GM18526 (cell line): ENCODE data around the gene EDDM3A.

Experiments used
- POLR2A ChIP-seq: IDR thresholded peaks from 3 replicates; pipeline ENCODE4 v1.6.1; 2011; ENCODE audit not compliant: insufficient read length; ENCODE audit errors: extremely low read depth

EDDM3A gene, protein sequence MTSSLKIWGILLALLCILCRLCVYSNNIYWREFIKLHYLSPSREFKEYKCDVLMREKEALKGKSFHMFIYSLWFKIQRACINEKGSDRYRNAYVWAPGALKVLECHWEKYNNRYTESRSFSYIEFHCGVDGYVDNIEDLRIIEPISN

GRCh38 chr14:20745571-20746358, at the start of gene EDDM3A:
Gene EDDM3A (plus strand): TSS chr14:20745887. CDS start chr14:20747581, 1,694 bp downstream.
- no peak for TF ChIP-seq POLR2A

GRCh38 chr14:20696764-20697163, 48.9 kb upstream of the EDDM3A start:
- no peak for TF ChIP-seq POLR2A

DNA sequence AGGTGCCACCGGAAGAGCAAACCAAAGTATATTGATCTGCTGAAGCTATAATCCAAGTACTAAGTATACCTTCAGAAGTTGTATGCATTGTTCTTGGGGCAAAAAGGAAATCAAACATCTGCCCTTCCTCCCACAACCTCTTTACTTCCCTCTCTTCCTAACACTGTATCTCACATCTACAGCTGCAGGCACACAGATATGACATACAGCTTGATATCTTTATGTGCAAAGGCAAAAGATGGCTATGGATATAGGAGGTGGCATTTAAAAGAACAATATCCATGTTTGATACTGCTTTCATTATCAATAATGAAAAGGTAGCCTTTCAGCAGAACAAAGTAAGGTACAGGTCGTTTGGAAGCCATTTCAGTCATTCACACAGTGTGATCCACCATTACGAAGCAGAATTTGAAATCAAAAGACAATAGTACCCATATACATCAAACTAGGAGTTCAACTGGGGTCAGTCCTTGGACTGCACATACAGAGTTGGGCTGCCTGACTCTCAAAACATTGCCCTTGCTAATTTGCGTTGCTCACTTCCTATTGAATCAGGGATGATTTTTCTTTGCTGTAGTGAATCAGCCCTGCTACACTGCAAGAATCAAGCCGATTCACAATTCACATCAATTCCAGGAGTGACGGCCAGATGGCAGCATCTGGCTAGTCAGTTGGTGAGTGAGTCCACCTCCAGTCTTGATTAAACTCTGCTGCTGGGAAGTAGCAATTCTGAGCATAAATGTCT, 48.2 kb upstream of the EDDM3A start:
- no peak for TF ChIP-seq POLR2A

- no peak for TF ChIP-seq POLR2A
Observed at GRCh38 chr14:20698018-20698329, 47.7 kb upstream of the EDDM3A start.

GRCh38 chr14:20698934-20699333, 46.8 kb upstream of the EDDM3A start:
- TF ChIP-seq POLR2A = no peak

- TF ChIP-seq POLR2A = no peak
Observed at GRCh38 chr14:20699931-20700330, 45.8 kb upstream of the EDDM3A start.

- TF ChIP-seq POLR2A = no peak
Observed at GRCh38 chr14:20706657-20707355, 38.9 kb upstream of the EDDM3A start.

DNA sequence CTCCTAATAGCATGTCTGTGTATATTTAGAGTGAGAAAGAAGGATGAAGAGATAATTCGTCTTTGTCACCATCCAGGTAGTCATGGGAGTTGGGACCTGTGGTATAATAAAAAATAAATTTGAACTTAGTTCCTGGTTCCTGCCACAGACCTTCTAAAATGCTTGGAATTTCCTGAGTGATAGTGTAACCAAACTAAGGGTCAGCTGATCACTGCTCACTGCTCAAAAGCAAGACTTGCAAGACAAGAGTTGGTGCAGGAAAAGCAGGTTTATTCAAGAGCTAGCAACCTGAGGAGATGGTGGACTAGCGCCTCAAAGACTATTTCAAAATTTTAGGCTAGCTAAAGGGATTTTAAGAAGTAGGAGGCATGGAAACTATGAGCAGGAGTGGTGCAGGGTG, 38.1 kb upstream of the EDDM3A start:
- no peak for TF ChIP-seq POLR2A

DNA sequence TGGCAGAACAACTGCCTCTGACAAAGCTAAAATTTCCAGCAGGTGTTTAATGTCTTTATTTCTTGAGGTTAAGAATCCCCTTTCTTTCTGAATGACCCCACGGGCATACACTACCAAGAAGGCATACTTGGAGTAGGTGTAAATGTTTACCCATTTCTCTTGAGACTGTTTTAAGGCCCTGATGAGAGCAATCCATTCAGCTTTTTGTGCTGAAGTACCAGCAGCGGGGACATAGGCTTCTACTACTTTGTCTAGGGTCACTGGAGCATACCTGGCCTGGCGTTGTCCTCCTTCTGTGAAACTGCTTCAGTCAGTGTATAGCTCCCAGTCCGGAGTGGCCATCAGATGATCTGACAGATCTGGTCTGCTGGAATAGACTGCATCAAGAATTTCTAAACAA, 34.4 kb upstream of the EDDM3A start:
- TF ChIP-seq POLR2A = no peak

- TF ChIP-seq POLR2A = no peak
Observed at GRCh38 chr14:20711685-20712084, 34.0 kb upstream of the EDDM3A start.

- TF ChIP-seq POLR2A = no peak
Observed at GRCh38 chr14:20712904-20713303, 32.8 kb upstream of the EDDM3A start.

DNA sequence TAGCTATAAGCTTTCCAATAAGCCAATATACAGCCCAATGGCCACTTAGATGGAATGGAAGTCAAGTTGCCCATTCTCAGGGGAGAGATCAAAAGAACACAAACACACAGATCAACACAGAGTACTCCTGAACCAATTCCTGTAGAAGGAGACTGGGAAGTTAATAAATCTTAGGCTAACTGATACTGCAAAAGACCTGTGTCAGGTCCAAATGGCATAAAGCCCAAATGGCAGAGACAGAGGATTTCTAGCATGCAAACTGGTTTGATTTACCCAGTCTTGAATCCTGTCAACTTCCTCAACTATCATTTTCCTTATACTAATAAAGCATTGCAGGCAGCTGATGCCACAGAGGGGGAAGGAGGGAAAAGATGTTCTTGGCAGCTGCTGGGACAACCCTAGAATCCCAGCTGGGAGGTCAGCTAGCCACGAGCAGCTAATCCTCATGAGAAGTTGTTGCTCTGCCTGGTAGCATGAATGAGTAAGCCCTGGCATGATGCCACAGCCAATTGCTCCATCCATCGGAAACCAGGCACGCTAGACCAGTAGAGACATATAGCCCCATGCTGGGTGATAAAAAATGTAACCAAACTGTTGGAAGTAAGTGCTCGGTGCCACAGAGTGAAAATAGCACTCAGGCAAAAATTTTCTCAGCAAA, 31.0 kb upstream of the EDDM3A start:
- no peak for TF ChIP-seq POLR2A

DNA sequence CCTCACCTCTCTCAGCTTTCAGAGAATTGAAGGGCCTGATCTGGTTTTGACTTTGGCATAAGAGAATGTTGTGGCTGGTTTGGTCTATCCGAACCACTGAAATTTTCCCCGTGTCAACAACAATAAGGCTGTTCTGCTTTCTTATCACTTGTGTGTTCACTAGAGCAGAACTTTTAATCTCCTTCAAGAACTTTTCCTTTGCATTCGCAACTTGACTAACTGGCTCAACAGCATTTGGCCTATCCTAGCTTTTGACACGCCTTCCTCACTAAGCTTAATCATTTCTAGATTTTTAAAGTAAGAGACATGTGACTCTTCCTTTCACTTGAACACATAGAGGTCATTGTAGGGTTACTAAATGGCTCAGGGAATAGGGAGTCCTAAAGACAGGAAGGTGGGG, 25.9 kb upstream of the EDDM3A start:
- TF ChIP-seq POLR2A = no peak

- TF ChIP-seq POLR2A = no peak
Observed at GRCh38 chr14:20720741-20721140, 24.9 kb upstream of the EDDM3A start.

DNA sequence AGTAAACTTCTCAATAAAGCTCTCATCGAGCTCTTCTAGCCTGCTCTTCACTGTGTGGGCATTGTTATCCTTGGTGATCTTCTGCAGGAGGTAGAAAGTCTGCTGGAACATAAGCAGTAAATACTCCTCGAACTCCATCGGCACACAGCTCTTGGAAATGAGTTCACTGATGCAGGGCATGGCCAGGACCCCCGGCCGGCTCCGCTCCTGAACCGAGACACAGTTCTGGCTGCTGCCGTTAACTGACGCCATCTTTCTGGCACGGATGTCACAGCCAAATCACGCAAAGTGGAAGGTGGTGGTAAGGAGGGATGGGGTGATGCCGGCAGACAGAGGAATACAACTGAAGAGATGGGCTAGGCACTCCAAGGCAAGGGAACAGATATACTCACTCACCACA, 23.7 kb upstream of the EDDM3A start:
- TF ChIP-seq POLR2A = no peak
